Measurements from ENCODE around the gene PARVB. TPM values are rescaled to one million over a fixed set of nuclear protein-coding genes. Genes with fewer than 3 reads are reported as not detected.

PARVB gene
- total RNA-seq, 1 donor from 2014 or later = 91.7 TPM

DNA sequence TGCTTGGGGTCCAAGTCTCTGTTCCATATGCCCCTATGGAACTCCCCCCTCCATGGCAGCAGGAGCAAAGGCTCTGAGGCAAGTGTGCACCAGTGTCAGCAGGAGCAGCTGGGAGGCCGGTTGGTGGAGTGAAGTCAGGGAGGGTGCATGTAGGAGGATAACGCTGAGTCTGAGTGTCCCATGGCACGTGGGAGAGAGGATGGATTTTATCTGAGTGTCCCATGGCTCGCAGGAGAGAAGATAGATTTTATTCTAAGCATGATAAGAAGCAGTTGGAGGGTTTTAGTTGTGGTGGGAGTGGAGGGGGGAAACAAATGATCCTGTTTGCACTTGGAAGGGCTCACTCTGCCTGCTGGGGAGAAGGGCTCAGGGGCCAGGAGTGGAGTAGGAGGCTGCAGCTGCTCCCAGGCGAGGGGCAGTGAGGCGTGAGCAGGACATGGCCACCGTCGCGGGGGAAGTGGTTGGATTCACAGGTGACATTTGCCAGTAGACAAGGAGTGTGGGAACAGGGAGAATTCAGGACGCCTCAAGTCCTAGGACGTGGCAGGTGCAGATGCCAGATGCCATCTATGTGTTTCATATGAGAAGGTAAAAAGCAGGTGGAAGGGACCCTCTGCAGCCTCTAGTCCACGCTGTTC lies 123.0 kb downstream of the PARVB start:
- Mint-ChIP-seq H3K27me3 (ENCODE audit: insufficient read depth) (no peaks in the 10 kb centered on the region), H3K27ac (no peak overlapping the region), H3K4me3 (no peak overlapping the region), H3K36me3 (ENCODE audit: low read depth) (peaks cover 6% of the 10 kb centered on the region), H3K9me3 (no peaks in the 10 kb centered on the region), H3K4me1 (ENCODE audit: low read depth) (peaks cover 4% of the 10 kb centered on the region)
- intact Hi-C loops (cut with micrococcal nuclease) = no loop called here
- DNase-seq (ENCODE audit: low spot score) = no peak

DNA sequence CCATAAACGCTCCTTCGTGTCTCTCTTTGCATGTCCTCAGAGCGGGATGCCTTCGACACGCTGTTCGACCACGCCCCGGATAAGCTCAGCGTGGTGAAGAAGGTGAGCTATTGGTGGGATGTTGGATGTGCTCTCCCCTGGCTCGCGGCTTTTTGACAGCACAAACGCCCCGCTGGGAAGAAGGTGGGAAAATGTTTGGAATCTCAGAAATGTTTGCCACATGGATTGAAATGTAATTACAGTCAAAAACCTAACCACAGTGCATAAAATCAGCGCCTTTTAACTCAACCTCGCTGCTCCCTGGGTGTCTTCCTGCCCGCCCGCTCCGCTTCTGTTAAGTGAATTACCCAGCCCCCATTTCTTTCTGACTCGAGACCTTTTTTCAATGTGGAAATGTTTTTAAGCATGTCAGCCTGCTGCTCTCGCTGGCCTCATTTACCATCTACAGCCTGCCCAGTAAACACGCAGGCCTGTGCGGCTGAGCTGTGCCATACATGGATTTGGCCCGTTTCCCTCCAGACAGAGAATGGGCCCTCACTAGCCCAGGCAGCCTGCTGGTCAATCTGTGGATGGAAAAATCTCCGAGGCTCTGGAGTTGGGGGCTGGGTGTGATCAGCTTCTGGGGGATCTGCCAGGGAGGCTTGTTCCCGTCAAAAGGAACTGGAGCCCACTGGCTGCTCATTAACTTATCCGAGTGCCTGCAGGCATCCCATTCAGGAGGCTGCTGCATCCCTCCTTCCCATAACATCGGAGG lies 123.9 kb downstream of the PARVB start:
- intact Hi-C loops (cut with micrococcal nuclease) = no loop called here
- H3K9me3 Mint-ChIP-seq = no peaks in the 10 kb centered on the region
- peaks cover 6% of the 10 kb centered on the region for H3K36me3 Mint-ChIP-seq (ENCODE audit: low read depth)
- H3K27me3 Mint-ChIP-seq (ENCODE audit: insufficient read depth) = no peaks in the 10 kb centered on the region
- no peak for DNase-seq (ENCODE audit: low spot score)
- no peak overlapping the region for H3K4me3 Mint-ChIP-seq
- no peak overlapping the region for H3K27ac Mint-ChIP-seq
- H3K4me1 Mint-ChIP-seq (ENCODE audit: low read depth) = peaks cover 4% of the 10 kb centered on the region

DNA sequence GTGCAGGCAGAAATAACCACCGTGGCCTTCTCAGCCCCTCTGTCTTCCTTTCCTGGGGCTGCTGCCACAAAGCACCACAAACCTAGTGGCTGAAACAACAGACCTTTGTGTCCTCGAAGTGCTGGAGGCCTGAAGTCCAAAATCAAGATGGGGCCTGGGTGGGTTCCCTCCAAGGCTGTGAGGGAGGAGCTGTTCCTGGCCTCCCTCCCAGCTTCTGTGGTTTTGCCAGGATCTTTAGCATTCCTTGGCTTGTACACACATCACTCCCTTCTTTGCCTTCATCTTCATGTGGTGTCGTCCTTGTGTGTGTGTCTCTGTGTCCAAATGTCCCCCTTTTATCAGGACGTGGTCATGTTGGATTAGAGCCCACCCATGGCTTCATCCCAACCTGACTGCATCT lies 127.6 kb downstream of the PARVB start:
- H3K36me3 Mint-ChIP-seq (ENCODE audit: low read depth) = peaks cover 2% of the 10 kb centered on the region
- no peak for DNase-seq (ENCODE audit: low spot score)
- no peak overlapping the region for H3K27ac Mint-ChIP-seq
- intact Hi-C loops (cut with micrococcal nuclease) = no loop called here
- no peaks in the 10 kb centered on the region for H3K9me3 Mint-ChIP-seq
- H3K4me1 Mint-ChIP-seq (ENCODE audit: low read depth) = peaks cover 4% of the 10 kb centered on the region
- H3K27me3 Mint-ChIP-seq (ENCODE audit: insufficient read depth) = no peaks in the 10 kb centered on the region
- H3K4me3 Mint-ChIP-seq = no peak overlapping the region

DNA sequence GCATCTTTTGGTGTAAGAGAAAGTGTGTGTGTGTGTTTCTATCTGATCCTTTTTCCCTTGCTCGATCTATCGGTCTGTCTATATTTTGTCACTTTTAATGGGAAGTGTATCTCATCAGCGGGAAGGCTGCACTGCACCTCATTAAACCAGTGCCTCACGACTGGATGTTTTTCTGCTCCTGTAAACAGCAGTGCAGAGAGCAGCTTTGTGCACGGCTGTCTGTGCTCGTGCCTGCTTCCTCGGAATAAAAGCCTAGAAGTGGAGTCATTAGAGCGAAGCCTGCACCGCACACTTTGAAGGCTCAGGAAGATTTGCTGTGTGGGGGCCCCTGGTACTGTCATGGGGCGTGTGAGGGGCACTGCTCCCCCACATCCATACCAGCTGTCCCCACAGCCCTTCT lies 129.6 kb downstream of the PARVB start:
- Mint-ChIP-seq H3K27me3 (ENCODE audit: insufficient read depth) (no peaks in the 10 kb centered on the region), H3K4me3 (no peak overlapping the region), H3K27ac (no peak overlapping the region), H3K9me3 (no peaks in the 10 kb centered on the region), H3K36me3 (ENCODE audit: low read depth) (peaks cover 9% of the 10 kb centered on the region), H3K4me1 (ENCODE audit: low read depth) (peaks cover 4% of the 10 kb centered on the region)
- no peak for DNase-seq (ENCODE audit: low spot score)
- intact Hi-C loops (cut with micrococcal nuclease) = no loop called here

DNA sequence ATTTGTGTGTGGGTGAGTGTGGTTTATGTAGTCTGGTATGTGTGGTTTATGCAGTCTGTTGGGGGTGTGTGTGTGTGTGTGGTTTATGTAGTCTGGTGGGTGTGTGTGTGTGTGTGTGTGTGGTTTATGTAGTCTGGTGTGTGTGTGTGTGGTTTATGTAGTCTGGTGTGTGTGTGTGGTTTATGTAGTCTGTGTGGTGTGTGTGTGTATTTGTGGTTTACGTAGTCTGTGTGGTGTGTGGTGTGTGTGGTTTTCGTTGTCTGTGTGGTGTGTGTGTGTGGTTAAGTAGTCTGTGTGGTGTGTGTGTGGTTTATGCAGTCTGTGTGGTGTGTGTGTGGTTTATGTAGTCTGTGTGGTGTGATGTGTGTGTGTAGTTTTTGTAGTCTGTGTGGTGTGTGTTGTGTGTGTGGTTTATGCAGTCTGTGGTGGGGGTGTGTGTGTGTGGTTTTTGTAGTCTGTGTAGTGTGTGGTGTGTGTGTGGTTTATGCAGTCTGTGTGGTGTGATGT lies 130.4 kb downstream of the PARVB start:
- no peak for DNase-seq (ENCODE audit: low spot score)
- Mint-ChIP-seq H3K27me3 (ENCODE audit: insufficient read depth) (no peaks in the 10 kb centered on the region), H3K36me3 (ENCODE audit: low read depth) (peaks cover 12% of the 10 kb centered on the region), H3K9me3 (no peaks in the 10 kb centered on the region), H3K4me3 (no peak overlapping the region), H3K4me1 (ENCODE audit: low read depth) (peaks cover 4% of the 10 kb centered on the region), H3K27ac (no peak overlapping the region)
- intact Hi-C loops (cut with micrococcal nuclease) = no loop called here

DNA sequence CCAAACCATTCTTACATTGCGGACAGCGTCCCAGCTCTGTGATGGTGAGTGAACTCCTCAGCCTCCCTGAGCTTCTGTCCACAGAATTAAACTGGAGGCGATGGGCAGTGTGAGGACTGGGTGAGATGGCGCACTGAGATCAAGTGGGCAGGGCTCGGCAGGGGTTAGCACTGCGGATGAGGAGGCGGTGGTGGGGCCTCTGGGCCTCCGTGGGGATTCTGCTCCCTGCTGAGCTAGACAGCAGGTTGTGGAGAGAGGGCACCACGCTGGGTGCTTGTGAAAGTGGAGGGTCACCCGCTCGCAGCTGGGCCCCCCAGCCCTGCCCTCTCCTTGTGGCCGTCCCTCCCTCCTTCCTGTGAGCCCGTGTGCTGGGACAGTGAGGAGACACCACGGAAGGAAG lies 131.0 kb downstream of the PARVB start:
- H3K9me3 Mint-ChIP-seq = no peaks in the 10 kb centered on the region
- peaks cover 4% of the 10 kb centered on the region for H3K4me1 Mint-ChIP-seq (ENCODE audit: low read depth)
- no peak overlapping the region for H3K4me3 Mint-ChIP-seq
- H3K27ac Mint-ChIP-seq = no peak overlapping the region
- H3K27me3 Mint-ChIP-seq (ENCODE audit: insufficient read depth) = no peaks in the 10 kb centered on the region
- H3K36me3 Mint-ChIP-seq (ENCODE audit: low read depth) = peaks cover 12% of the 10 kb centered on the region
- intact Hi-C loops (cut with micrococcal nuclease) = no loop called here
- no peak for DNase-seq (ENCODE audit: low spot score)

DNA sequence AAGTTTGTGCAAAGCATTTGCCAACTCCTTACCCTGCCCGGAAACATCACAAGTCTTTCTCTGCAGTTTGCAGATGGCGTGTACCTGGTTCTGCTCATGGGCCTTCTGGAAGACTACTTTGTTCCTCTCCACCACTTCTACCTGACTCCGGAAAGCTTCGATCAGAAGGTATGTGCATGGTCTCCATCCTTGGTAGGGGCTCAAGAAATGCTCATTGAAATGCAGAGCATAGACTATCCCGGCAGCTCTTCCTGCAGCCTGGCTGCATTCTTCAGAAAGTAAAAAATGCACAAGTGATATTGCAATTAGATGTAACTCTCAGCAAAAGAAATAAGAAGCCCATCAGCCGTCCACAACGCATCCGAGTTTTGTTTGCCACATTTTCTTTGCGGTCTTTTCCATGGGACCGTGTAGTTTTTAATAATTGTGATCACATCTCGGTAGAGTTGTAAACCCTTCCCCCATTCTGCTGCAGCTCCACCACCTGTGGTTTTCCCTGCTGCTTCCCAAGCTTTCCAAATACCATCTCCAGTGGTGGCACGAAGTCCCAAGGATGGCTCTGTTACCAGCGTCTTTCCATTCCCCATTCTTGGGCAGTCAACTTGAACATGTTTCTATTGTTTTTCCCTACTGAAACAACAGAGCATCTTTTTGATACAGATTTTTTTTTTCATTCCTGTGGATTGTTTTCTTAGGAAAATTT lies 134.0 kb downstream of the PARVB start:
- Mint-ChIP-seq H3K9me3 (no peaks in the 10 kb centered on the region), H3K36me3 (ENCODE audit: low read depth) (peaks cover 10% of the 10 kb centered on the region), H3K4me3 (no peak overlapping the region), H3K27me3 (ENCODE audit: insufficient read depth) (no peaks in the 10 kb centered on the region), H3K27ac (no peak overlapping the region), H3K4me1 (ENCODE audit: low read depth) (no peaks in the 10 kb centered on the region)
- intact Hi-C loops (cut with micrococcal nuclease) = no loop called here
- DNase-seq (ENCODE audit: low spot score) = no peak

DNA sequence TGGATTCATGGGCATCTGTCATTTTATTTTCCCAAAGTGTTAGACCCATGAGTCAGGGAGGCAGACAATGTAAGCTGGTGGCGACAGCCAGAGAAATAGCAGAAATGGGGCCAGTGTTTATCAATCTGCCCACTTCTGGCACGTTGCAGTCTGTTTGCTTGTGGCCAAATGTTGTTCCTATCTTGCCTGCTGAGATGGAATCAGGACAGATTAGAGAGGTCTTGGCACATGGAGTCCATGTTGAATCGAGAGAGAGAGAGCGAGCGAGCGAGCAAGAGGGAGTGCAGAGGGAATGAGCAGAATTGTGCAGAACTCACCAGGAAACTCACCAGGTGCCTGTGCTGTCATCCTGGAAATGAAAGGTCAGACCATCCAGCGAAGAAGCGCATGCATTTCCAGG lies 134.7 kb downstream of the PARVB start:
- no peak overlapping the region for H3K4me3 Mint-ChIP-seq
- no peak overlapping the region for H3K27ac Mint-ChIP-seq
- H3K4me1 Mint-ChIP-seq (ENCODE audit: low read depth) = no peaks in the 10 kb centered on the region
- peaks cover 10% of the 10 kb centered on the region for H3K36me3 Mint-ChIP-seq (ENCODE audit: low read depth)
- intact Hi-C loops (cut with micrococcal nuclease) = no loop called here
- DNase-seq (ENCODE audit: low spot score) = no peak
- no peaks in the 10 kb centered on the region for H3K27me3 Mint-ChIP-seq (ENCODE audit: insufficient read depth)
- no peaks in the 10 kb centered on the region for H3K9me3 Mint-ChIP-seq

DNA sequence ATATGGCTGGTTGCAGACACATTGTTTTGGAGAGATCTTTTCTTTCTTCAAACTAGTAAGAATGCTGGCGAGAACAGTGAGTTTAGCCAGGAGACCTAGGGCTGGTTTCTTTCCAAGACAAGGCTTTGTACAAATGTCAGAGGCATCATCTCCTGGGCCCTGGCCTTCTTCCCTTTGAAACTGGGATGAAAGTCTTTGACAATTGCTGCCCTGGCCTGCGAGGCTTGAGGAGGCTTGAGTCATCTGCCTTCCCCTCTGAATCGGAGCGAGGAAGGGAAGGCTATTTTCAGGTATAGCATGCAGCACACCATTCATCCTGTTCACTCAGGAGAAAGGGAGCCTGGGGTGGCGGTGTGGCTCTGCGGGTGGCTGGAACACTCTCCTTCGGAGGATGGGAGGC lies 135.1 kb downstream of the PARVB start:
- H3K36me3 Mint-ChIP-seq (ENCODE audit: low read depth) = peaks cover 10% of the 10 kb centered on the region
- intact Hi-C loops (cut with micrococcal nuclease) = no loop called here
- H3K9me3 Mint-ChIP-seq = no peaks in the 10 kb centered on the region
- H3K27me3 Mint-ChIP-seq (ENCODE audit: insufficient read depth) = no peaks in the 10 kb centered on the region
- no peak overlapping the region for H3K27ac Mint-ChIP-seq
- no peak for DNase-seq (ENCODE audit: low spot score)
- H3K4me1 Mint-ChIP-seq (ENCODE audit: low read depth) = no peaks in the 10 kb centered on the region
- H3K4me3 Mint-ChIP-seq = no peak overlapping the region

DNA sequence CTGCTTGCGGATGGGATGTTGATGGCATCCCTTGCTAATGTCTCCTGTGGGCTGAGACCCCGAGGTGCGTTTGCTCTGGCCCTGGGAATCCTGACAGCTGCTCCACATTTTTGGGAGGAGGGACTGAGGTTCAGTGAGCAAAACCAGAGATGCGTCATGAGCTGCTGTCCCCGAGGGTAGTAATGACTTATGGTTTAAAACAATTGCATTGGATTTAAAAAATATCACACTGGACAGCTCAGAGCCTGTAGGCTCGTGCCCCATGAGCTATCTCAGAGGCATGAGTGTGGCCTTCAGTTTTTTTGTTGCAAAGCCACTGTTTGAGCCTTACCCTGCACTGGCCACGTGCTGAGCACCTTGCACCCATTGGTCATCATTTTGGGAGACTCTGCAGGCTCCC lies 135.7 kb downstream of the PARVB start:
- Mint-ChIP-seq H3K36me3 (ENCODE audit: low read depth) (peaks cover 10% of the 10 kb centered on the region), H3K27ac (no peak overlapping the region), H3K4me3 (no peak overlapping the region), H3K4me1 (ENCODE audit: low read depth) (no peaks in the 10 kb centered on the region), H3K9me3 (no peaks in the 10 kb centered on the region), H3K27me3 (ENCODE audit: insufficient read depth) (no peaks in the 10 kb centered on the region)
- DNase-seq (ENCODE audit: low spot score) = no peak
- intact Hi-C loops (cut with micrococcal nuclease) = no loop called here

DNA sequence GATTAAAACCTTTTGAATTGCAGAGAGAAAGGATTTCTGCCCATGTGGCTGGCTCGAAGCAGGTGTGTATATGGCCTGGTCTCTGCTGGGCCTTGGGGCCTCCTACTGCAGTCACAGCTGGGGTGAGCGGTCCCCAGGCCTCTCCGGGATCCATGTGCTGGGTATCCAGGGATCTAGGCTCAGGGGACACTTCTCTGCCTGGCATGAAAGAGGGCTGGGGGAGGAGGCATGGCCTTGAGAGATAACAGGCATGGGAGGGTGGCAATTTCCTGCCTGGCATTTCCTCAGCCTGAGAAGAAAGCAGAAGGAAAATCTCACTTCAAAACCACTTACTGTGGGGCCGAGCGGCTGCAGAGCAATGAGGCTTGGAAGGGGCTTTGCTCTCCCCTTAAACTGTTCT lies 136.3 kb downstream of the PARVB start:
- intact Hi-C loops (cut with micrococcal nuclease) = no loop called here
- Mint-ChIP-seq H3K4me1 (ENCODE audit: low read depth) (no peaks in the 10 kb centered on the region), H3K36me3 (ENCODE audit: low read depth) (peaks cover 10% of the 10 kb centered on the region), H3K4me3 (no peak overlapping the region), H3K27me3 (ENCODE audit: insufficient read depth) (no peaks in the 10 kb centered on the region), H3K27ac (no peak overlapping the region), H3K9me3 (no peaks in the 10 kb centered on the region)
- DNase-seq (ENCODE audit: low spot score) = no peak

DNA sequence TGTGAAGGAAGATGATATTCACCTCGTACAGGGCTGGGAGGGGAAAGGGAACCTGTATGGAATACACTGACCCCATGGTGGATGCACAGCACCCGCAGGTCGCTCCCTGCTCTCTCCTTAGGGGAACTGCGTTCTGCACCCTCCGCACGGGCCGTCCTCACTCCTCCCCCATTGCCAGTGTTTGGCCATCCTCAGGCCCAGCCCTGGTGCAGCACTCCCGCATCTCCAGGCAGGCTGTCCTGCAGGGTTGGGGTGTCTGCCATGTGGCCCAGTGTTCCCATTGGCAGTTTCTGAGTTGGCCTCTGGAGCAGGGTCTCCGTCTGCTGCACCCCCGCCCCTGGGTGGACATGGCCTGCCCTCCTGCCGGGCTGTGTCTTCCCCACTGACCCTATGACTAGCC lies 137.6 kb downstream of the PARVB start:
- Mint-ChIP-seq H3K27ac (no peak overlapping the region), H3K9me3 (no peaks in the 10 kb centered on the region), H3K4me3 (no peak overlapping the region), H3K27me3 (ENCODE audit: insufficient read depth) (no peaks in the 10 kb centered on the region), H3K36me3 (ENCODE audit: low read depth) (peaks cover 10% of the 10 kb centered on the region), H3K4me1 (ENCODE audit: low read depth) (no peaks in the 10 kb centered on the region)
- intact Hi-C loops (cut with micrococcal nuclease) = no loop called here
- DNase-seq (ENCODE audit: low spot score) = no peak

DNA sequence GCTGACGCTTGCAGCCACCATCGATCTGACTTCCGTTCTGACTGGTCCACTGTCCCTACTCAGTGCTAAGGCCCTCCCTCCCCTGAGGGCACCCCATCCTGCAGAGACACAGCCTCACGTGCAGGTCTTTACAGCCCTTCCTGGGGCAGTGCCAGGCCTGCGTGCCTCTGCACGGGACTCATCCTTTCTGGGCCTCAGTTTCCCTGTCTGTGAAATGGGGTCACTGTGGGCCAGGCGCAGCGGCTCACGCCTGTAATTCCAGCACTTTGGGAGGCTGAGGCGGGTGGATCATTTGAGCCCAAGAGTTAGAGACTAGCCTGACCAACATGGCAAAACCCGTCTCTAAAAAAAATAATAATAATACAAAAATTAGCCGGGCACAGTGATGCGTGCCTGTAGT lies 138.9 kb downstream of the PARVB start:
- DNase-seq (ENCODE audit: low spot score) = no peak
- no peak overlapping the region for H3K27ac Mint-ChIP-seq
- H3K9me3 Mint-ChIP-seq = no peaks in the 10 kb centered on the region
- no peak overlapping the region for H3K4me3 Mint-ChIP-seq
- H3K36me3 Mint-ChIP-seq (ENCODE audit: low read depth) = peaks cover 8% of the 10 kb centered on the region
- no peaks in the 10 kb centered on the region for H3K4me1 Mint-ChIP-seq (ENCODE audit: low read depth)
- no peaks in the 10 kb centered on the region for H3K27me3 Mint-ChIP-seq (ENCODE audit: insufficient read depth)
- intact Hi-C loops (cut with micrococcal nuclease) = no loop called here

Measured in activated T-helper 1 cell treated with anti-CD3 and anti-CD28 coated beads, Interleukin-12 subunit alpha, Interleukin-12 subunit beta, Interleukin-2, Interleukin-4 antibody, amounts not matched to agents 30 ng/mL and 10 ng/mL and 1 ng/mL, durations not matched to agents 14 hours and 24 hours and 36 hours (primary cell).